ENCODE results near the gene HS3ST5.

DNA sequence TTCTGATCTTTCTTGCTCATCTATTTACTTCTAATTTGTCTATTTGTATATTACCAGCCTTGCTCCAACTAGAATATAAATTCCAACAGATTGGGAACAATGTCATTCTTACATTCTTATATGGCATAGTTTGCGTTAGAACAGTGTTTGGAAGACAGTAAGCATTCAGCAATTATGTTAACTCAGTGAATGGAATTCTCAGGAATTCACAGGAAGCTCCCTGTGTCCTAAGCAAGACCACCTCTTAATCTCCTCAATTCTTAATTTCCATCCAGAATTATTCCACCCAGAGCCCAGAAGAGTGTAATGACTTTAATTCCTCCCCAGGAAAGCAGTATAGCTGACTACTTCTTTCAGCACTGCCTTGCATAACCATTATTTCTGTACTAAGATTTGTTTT lies 18.2 kb upstream of the HS3ST5 start:
- TF ChIP-seq, protein P1, sequence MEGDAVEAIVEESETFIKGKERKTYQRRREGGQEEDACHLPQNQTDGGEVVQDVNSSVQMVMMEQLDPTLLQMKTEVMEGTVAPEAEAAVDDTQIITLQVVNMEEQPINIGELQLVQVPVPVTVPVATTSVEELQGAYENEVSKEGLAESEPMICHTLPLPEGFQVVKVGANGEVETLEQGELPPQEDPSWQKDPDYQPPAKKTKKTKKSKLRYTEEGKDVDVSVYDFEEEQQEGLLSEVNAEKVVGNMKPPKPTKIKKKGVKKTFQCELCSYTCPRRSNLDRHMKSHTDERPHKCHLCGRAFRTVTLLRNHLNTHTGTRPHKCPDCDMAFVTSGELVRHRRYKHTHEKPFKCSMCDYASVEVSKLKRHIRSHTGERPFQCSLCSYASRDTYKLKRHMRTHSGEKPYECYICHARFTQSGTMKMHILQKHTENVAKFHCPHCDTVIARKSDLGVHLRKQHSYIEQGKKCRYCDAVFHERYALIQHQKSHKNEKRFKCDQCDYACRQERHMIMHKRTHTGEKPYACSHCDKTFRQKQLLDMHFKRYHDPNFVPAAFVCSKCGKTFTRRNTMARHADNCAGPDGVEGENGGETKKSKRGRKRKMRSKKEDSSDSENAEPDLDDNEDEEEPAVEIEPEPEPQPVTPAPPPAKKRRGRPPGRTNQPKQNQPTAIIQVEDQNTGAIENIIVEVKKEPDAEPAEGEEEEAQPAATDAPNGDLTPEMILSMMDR (IDR thresholded peaks at IDR 0.05; ENCODE audit: insufficient read depth, low read depth, low read length), result no peak
- no peak for TF ChIP-seq EZH2 (IDR thresholded peaks at IDR 0.05; ENCODE audit: insufficient read depth, low read length)

All from astrocyte (in vitro differentiated cells and primary cell).